ENCODE results near the gene CHP2.
"Not testable (repeated sequence)": the region's sequence is repeated elsewhere in the genome, so short reads cannot be mapped to it uniquely, and the experiment has no call there.

Gene CHP2

GRCh38 chr16:23754594-23755483, at the start of gene CHP2:
CHP2 (plus strand) TSS chr16:23755026; CDS start chr16:23755050, 24 bp downstream.
- ATAC-seq: no peak

GRCh38 chr16:23705517-23705902, 49.3 kb upstream of the CHP2 start:
- no peak for ATAC-seq
- DNase-seq: no peak

More at GRCh38 chr16:23754594-23755483, at the start of gene CHP2:
- DNase-seq: peak; percentile 10

- ATAC-seq (no peak), DNase-seq (no peak)
Observed at GRCh38 chr16:23706439-23706838, 48.4 kb upstream of the CHP2 start.

GRCh38 chr16:23709536-23709935, 45.3 kb upstream of the CHP2 start:
- DNase-seq (no peak), ATAC-seq (no peak)

GRCh38 chr16:23710008-23710407, 44.8 kb upstream of the CHP2 start:
- DNase-seq: no peak
- ATAC-seq: no peak

DNA sequence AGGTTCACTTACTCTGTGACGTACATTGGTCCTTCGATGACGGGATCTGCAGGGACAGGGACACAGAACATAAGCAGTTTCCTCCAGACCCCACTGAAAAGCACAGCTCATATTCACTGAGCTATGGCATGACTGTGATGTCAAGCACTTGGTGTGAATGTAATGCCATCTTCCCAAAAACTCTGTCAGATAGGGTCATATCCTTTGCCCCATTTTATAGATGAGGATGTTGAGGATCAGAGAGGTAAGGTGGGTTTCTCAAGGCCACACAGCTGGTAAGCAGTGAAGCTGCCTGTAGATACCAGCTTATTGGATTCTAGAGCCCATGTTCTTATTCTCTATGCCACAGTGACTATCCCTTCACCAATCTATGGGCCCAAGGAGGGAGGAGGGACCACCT, 44.3 kb upstream of the CHP2 start:
- DNase-seq (no peak), ATAC-seq (no peak)

DNA sequence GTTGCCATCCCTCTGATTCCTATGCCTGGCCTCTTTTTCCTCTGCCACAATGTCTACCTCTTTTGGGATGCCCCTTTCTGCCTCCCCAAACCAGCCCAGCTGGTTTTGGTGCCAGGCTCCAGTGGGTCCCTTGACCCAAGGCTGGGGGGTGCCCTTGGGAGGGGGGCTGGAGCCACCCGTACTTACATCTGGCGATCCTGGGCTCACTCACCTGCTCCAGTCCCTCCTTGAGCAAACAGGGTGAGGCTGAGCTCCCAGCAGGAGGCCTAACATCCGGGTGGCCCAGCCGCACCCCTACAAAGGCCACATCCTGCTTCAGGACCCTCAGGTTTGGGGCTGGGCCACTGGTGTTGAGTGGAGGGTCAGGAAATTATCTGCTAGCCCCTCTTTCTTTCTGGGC, 43.0 kb upstream of the CHP2 start:
- ATAC-seq (no peak), DNase-seq (no peak)

- ATAC-seq (no peak), DNase-seq (no peak)
Observed at GRCh38 chr16:23712976-23713375, 41.9 kb upstream of the CHP2 start, which contains the start of gene ERN2. ERN2 (minus strand) TSS chr16:23713222; CDS start chr16:23713187, 35 bp downstream.

DNA sequence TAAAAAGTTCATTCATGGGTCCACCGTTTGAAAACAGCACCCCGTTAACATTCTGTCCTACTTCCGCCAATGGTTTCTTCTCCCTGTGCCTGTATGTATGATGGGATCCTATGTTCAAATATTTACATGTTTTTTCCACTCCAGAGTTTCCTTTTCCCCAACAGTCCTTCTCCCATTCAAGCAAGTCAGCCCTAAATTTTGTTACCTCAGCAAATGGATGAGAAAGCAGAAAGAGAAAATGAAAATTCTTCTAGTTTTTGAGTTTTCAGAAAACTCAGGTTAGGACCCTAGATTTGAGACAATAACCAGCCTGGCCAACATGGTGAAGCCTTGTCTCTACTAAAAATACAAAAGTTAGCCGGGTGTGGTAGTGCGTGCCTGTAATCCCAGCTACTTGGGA, 38.3 kb upstream of the CHP2 start:
- DNase-seq (no peak), ATAC-seq (no peak)

DNA sequence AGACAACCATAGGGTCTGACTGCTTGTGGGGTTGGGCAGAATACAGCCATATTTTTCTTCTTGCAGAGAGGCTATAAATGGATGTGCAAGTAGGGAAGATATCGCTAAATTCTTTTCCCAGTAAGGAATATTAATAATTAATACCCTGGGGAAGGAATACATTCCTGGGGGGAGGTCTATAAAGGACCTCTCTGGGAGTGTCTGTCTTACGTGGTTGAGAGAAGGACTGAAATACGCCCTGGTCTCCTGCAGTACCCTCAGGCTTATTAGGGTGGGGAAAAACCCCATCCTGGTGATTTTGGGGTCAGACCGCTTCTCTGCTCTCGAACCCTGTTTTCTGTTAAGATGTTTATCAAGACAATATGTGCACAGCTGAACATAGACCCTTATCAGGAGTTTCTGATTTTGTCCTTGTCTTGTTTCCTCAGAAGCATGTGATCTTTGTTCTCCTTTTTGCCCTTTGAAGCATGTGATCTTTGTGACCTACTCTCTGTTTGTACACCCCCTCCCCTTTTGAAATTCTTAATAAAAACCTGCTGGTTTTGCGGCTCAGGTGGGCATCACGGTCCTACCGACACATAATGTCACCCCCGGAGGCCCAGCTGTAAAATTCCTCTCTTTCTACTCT, 32.1 kb upstream of the CHP2 start:
- ATAC-seq, DNase-seq: not testable (repeated sequence)

DNA sequence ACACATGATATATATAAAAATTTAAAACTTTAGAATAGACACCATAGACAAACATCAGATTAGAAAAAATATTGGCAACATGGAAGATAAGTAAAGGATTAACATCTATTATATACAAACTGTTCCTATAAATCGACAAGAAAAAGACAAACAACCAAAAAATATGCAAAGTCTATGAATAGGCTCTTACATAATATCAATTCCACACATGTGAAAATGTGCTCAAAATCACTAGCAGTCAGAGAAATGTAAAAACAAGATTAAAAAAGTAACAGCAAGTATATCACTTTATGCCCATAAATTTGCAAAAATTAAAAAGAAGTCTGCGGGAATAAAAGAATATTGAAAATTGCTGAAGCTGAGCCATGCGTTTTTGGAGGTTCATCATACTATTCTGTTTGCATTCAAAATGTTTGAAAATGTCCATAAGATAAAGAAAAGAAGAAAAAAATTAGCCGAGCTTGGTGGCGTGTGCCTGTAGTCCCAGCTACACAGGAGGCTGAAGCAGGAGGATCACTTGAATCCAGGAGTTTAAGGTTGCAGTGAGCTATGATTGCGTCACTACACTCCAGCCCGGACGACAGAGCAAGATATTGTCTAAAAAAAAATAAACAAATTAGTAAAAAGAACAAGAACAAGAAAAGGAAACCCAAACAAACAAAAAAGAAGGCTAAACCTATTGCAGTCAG, 30.6 kb upstream of the CHP2 start:
- no peak for DNase-seq

DNA sequence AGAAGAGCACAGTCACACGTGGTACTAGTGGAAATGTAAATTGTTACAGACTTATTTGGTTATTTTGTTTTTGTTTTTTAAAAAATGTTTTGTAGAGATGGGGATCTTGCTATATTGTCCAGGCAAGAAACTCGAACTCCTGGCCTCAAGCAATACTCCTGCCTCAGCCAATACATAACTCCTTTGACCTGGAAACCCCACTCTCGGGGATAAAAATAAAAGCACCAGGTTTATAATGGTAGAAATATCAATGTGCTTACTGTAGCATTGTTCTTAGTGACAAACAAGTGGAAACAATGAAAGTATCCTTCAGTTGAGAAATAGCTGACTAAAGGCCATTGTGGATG, 30.1 kb upstream of the CHP2 start:
- ATAC-seq: no peak
- DNase-seq: no peak

More for the DNA sequence above, 30.6 kb upstream of the CHP2 start:
- ATAC-seq: no peak

DNA sequence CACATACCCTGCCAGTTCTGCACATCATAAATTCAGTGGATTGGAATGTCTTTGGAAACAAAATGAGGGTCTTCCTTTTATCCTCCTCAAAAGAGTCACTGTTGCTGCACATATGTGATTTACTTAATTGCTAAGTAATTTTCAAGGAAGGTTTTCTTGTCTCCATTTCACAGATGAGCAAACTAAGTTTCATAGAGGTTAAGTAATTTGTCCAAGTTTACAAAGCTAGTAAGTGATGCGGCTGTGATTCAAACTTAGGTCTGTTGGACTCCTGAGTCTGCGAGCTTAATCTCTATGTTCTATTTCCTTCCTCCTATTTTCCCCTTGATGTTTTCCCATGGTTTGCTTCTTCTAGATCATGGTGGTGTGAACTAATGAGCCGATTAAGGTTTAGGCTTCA, 28.1 kb upstream of the CHP2 start:
- ATAC-seq (no peak), DNase-seq (no peak)

GRCh38 chr16:23728112-23728477, 26.7 kb upstream of the CHP2 start:
- DNase-seq (no peak), ATAC-seq (no peak)

- DNase-seq (no peak), ATAC-seq (no peak)
Observed at GRCh38 chr16:23729503-23730424, 25.1 kb upstream of the CHP2 start.

- no peak for ATAC-seq
- DNase-seq: no peak
Observed at GRCh38 chr16:23734176-23734893, 20.5 kb upstream of the CHP2 start.

DNA sequence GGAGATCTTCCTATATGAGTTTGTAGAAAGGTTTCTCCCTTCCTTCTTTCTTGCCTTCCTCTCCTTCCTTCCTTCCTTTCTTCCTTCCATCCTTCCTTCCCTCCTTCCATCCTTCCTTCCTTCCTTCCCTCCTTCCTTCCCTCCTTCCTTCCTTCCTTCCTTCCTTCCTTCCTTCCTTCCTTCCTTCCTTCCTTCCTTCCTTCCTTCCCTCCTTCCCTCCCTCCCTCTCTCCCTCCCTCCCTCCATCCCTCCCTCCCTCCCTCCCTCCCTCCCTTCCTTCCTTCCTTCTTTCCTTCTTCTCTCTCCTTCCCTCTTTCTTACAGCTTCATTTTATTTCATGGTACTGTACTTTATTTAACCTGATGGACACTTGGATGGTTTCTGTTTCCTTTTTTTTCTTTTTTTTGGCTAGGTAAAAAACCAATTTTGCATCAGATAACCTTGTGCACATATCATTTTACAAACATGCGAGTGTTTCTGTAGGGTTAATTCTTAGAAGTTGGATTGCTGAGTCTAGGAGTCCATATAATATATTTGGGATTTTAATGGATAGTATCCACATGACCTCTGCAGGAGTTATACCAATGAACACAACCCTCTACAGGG, 17.3 kb upstream of the CHP2 start:
- ATAC-seq, DNase-seq: not testable (repeated sequence)

DNA sequence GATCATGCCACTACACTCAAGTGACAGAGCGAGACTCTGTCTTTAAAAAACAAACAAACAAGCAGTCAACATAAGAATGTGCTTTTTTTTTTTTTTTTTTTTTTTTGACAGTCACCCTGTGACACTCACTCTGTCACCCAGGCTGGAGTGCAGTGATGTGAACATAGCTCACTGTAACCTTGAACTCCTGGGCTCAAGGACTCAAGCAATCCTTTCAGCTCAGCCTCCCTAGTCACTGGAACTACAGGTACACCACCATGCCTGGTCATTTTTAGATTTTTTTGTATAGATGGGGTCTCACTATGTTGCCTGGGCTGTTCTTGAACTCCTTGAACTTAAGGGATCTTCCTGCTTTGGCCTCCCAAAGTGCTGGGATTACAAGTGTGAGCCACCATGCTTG, 15.3 kb upstream of the CHP2 start:
- ATAC-seq: no peak

GRCh38 chr16:23741675-23742303, 13.0 kb upstream of the CHP2 start:
- no peak for DNase-seq
- ATAC-seq: no peak

More for the DNA sequence above, 15.3 kb upstream of the CHP2 start:
- no peak for DNase-seq

DNA sequence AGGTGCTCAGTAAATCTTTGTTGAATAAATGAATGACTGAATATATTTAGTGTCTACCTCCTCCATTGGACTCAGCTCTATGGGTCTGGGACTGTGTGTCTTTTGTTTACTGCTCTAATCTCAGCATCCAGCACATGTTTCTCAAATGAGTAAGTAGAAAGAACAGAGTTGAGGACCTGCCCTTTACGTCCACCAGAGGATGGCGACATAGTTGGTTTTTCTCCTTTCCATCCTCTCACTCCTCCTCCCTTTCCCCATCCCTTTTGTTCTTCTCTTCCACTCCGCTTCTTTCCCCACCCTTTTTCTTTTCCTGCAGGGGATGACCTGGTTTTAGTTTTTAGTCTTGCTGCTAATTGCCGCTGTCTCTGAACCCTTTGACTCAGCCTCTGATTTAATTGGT, 12.1 kb upstream of the CHP2 start:
- no peak for DNase-seq
- ATAC-seq: no peak

All from stimulated activated naive CD8-positive, alpha-beta T cell treated with anti-CD3 and anti-CD28 coated beads, Interleukin-15, Interleukin-2, amounts not matched to agents 100 U/mL and 50 U/mL, for 24 hours (primary cell).